H1 (cell line): ENCODE measurements around the gene PA2G4. TPM values are rescaled to one million over a fixed set of nuclear protein-coding genes. Genes with fewer than 3 reads are reported as not detected.

Source experiments
- CTCF ChIA-PET: fragments of 300-600 bp; sonication (Branson Sonifier 250); formaldehyde crosslinking; loops from one replicate; lab custom pipeline; 2021; ENCODE audit not compliant: partially characterized antibody; lab: Charles Lee
- POLR2A ChIA-PET: fragments of 300-600 bp; sonication (Branson Sonifier 250); formaldehyde crosslinking; loops from one replicate; lab custom pipeline; 2021; ENCODE audit warnings: inconsistent platforms; ENCODE audit not compliant: partially characterized antibody; lab: Charles Lee
- DNase-seq, 2 experiments: peaks; one replicate each; pipeline versions ENCODE4 v3.0.0 to v3.0.0-alpha.2; 2010 to 2022; ENCODE audit warnings: low spot score in 2 of 2, low read depth in 1 of 2, mixed read lengths in 1 of 2
- FAIRE-seq: peaks from 2 replicates; lab custom pipeline; 2011; peaks lifted over from hg19 to GRCh38; lab: Jason Lieb, UNC
- H2AFZ ChIP-seq: 2 replicates; pipeline ENCODE4 v1.8.1; 2012; ENCODE audit warnings: low read length, inconsistent platforms
- H2AK5ac ChIP-seq: 2 replicates; pipeline ENCODE4 v1.6.1; 2013; ENCODE audit warnings: low read depth, low read length
- H2BK120ac ChIP-seq: replicated peaks from 2 replicates; pipeline ENCODE3; 2013; ENCODE audit warnings: low read depth, low read length, inconsistent platforms
- H2BK12ac ChIP-seq: 2 replicates; pipeline ENCODE4 v1.6.1; 2013; ENCODE audit warnings: low read depth, low read length
- H2BK15ac ChIP-seq: 2 replicates; pipeline ENCODE4 v1.6.1; 2013; ENCODE audit warnings: low read length
- H2BK20ac ChIP-seq: 2 replicates; pipeline ENCODE4 v1.6.1; 2013; ENCODE audit warnings: low read length
- H2BK5ac ChIP-seq: 2 replicates; pipeline ENCODE4 v1.6.1; 2013; ENCODE audit warnings: low read depth, low read length
- H3K14ac ChIP-seq: 2 replicates; pipeline ENCODE4 v1.6.1; 2013; ENCODE audit warnings: inconsistent platforms; ENCODE audit not compliant: insufficient read length
- H3K18ac ChIP-seq: 2 replicates; pipeline ENCODE4 v1.6.1; 2013; ENCODE audit warnings: low read length; ENCODE audit errors: extremely low read depth
- H3K23ac ChIP-seq: 2 replicates; pipeline ENCODE4 v1.6.1; 2013; ENCODE audit warnings: inconsistent platforms; ENCODE audit not compliant: insufficient read length
- H3K23me2 ChIP-seq: 2 replicates; pipeline ENCODE4 v1.6.1; 2013; ENCODE audit warnings: low read depth, low read length
- H3K27ac ChIP-seq: 2 replicates; pipeline ENCODE4 v1.6.1; 2011; ENCODE audit warnings: low read depth, low read length, inconsistent platforms
- H3K27me3 ChIP-seq, 4 experiments: replicated peaks in 1 of 4; 1 replicate in 1 of 4; 2 replicates in 3 of 4; pipeline versions ENCODE4 v1.6.1 to v1.8.1; 2011 to 2013; ENCODE audit warnings: low read length in 3 of 4, mild to moderate bottlenecking in 3 of 4, inconsistent platforms in 2 of 4, mixed read lengths in 2 of 4, moderate library complexity in 1 of 4; ENCODE audit not compliant: control insufficient read depth in 3 of 4, insufficient read depth in 3 of 4; ENCODE audit errors: extremely low read depth in 1 of 4
- H3K36me3 ChIP-seq, 4 experiments: 2 replicates each; pipeline versions ENCODE4 v1.6.1 to v1.8.1; 2011 to 2013; ENCODE audit warnings: mild to moderate bottlenecking in 4 of 4, low read length in 3 of 4, moderate library complexity in 2 of 4, control low read depth in 1 of 4, inconsistent platforms in 1 of 4; ENCODE audit not compliant: insufficient read depth in 4 of 4, control insufficient read depth in 2 of 4
- H3K4ac ChIP-seq: replicated peaks from 2 replicates; pipeline ENCODE3; 2013; ENCODE audit warnings: low read length, low read depth, mixed read lengths, inconsistent platforms; ENCODE audit not compliant: insufficient read length
- H3K4me1 ChIP-seq, 4 experiments: replicated peaks in 1 of 4; 1 replicate in 1 of 4; 2 replicates in 3 of 4; pipeline versions ENCODE4 v1.6.1 to v1.8.1; 2011 to 2013; ENCODE audit warnings: low read length in 3 of 4, inconsistent platforms in 2 of 4, mixed read lengths in 1 of 4; ENCODE audit not compliant: insufficient read depth in 4 of 4, control insufficient read depth in 3 of 4
- H3K4me2 ChIP-seq, 2 experiments: 2 replicates each; pipeline versions ENCODE4 v1.6.1 to v1.8.1; 2011 to 2013; ENCODE audit warnings: low read depth in 2 of 2, low read length in 2 of 2, control low read depth in 1 of 2, inconsistent platforms in 1 of 2, mild to moderate bottlenecking in 1 of 2; ENCODE audit not compliant: insufficient read depth in 1 of 2
- H3K4me3 ChIP-seq, 4 experiments: fragments of 200-600, 300-600 bp in 1 of 4; sonication (generic), shearing (Covaris generic), sonication (Bioruptor Twin) in 1 of 4; 2 replicates each; pipeline versions ENCODE4 v1.5.1 to v1.8.1; 2011 to 2016; ENCODE audit warnings: low read length in 4 of 4, low read depth in 3 of 4, control low read depth in 2 of 4, inconsistent platforms in 2 of 4, mild to moderate bottlenecking in 2 of 4, mixed read lengths in 1 of 4, moderate library complexity in 1 of 4; ENCODE audit not compliant: insufficient read depth in 2 of 4; ENCODE audit errors: extremely low read depth in 1 of 4
- H3K56ac ChIP-seq: replicated peaks from 2 replicates; pipeline ENCODE3; 2013; ENCODE audit warnings: low read depth, mild to moderate bottlenecking, mixed read lengths, low read length, inconsistent platforms; ENCODE audit not compliant: insufficient read length
- H3K79me1 ChIP-seq: 2 replicates; pipeline ENCODE4 v1.6.1; 2013; ENCODE audit warnings: low read depth, low read length, control low read depth
- H3K79me2 ChIP-seq, 2 experiments: 2 replicates each; pipeline versions ENCODE4 v1.6.1 to v1.8.1; 2012 to 2013; ENCODE audit warnings: low read length in 2 of 2, mild to moderate bottlenecking in 2 of 2, inconsistent platforms in 1 of 2; ENCODE audit not compliant: insufficient read depth in 2 of 2, control insufficient read depth in 1 of 2
- H3K9ac ChIP-seq, 4 experiments: replicated peaks in 1 of 4; 1 replicate in 1 of 4; 2 replicates in 3 of 4; pipeline versions ENCODE4 v1.6.1 to v1.8.1; 2011 to 2013; ENCODE audit warnings: low read depth in 3 of 4, low read length in 3 of 4, control low read depth in 2 of 4, mild to moderate bottlenecking in 2 of 4, moderate library complexity in 2 of 4, inconsistent platforms in 1 of 4; ENCODE audit errors: extremely low read depth in 1 of 4
- H3K9me3 ChIP-seq, 2 experiments: 2 replicates each; pipeline versions ENCODE4 v1.6.1 to v1.8.1; 2012 to 2013; ENCODE audit warnings: mild to moderate bottlenecking in 2 of 2, moderate library complexity in 2 of 2, control low read depth in 1 of 2, inconsistent platforms in 1 of 2, low read depth in 1 of 2, low read length in 1 of 2, mixed read lengths in 1 of 2; ENCODE audit not compliant: insufficient read depth in 2 of 2
- H4K20me1 ChIP-seq, 2 experiments: replicated peaks in 1 of 2; 2 replicates each; pipeline versions ENCODE3 to v1.8.1; 2011 to 2013; ENCODE audit warnings: inconsistent platforms in 2 of 2, low read length in 2 of 2, mild to moderate bottlenecking in 1 of 2; ENCODE audit not compliant: insufficient read depth in 2 of 2, control insufficient read depth in 1 of 2
- H4K5ac ChIP-seq: 2 replicates; pipeline ENCODE4 v1.6.1; 2013; ENCODE audit warnings: low read length, low read depth, mixed read lengths, inconsistent platforms; ENCODE audit not compliant: insufficient read length
- H4K8ac ChIP-seq: 2 replicates; pipeline ENCODE4 v1.8.0; 2013; ENCODE audit warnings: mild to moderate bottlenecking, moderate library complexity, low read length, inconsistent platforms; ENCODE audit not compliant: insufficient read depth; ENCODE audit errors: extremely low read depth
- H4K91ac ChIP-seq: replicated peaks from 2 replicates; pipeline ENCODE3; 2013; ENCODE audit warnings: low read length, mixed read lengths, inconsistent platforms; ENCODE audit not compliant: insufficient read length
- BACH1 ChIP-seq: IDR thresholded peaks from 2 replicates; pipeline ENCODE4 v1.6.1; 2012; ENCODE audit warnings: low read length, improper control_type of control experiment
- CBX8 ChIP-seq: fragments of 300-800, 300-1000 bp; sonication (generic); IDR thresholded peaks from 2 replicates; pipeline ENCODE4 v1.7.1; 2016; ENCODE audit warnings: low read depth, low read length, borderline replicate concordance
- CHD2 ChIP-seq: IDR thresholded peaks from 2 replicates; pipeline ENCODE4 v1.6.1; 2012; ENCODE audit warnings: low read length, improper control_type of control experiment
- EGR1 ChIP-seq: IDR thresholded peaks from 2 replicates; pipeline ENCODE4 v1.6.1; 2011; ENCODE audit warnings: low read depth, low read length, borderline replicate concordance
- EZH2 ChIP-seq: fragments of 200-600 bp; sonication (generic); IDR thresholded peaks from 2 replicates; pipeline ENCODE4 v1.7.1; 2012; ENCODE audit warnings: low read depth, mild to moderate bottlenecking, moderate library complexity, low read length, inconsistent platforms; ENCODE audit not compliant: severe bottlenecking
- GTF2F1 ChIP-seq: IDR thresholded peaks from 2 replicates; pipeline ENCODE4 v1.6.1; 2012; ENCODE audit warnings: low read depth, low read length, improper control_type of control experiment, borderline replicate concordance
- NRF1 ChIP-seq: IDR thresholded peaks from 2 replicates; pipeline ENCODE4 v1.6.1; 2011; ENCODE audit warnings: mild to moderate bottlenecking, low read depth, low read length, improper control_type of control experiment
- SIRT6 ChIP-seq: IDR thresholded peaks from one replicate; pipeline ENCODE4 v1.7.1; 2012; ENCODE audit warnings: low read length, inconsistent platforms
- SIX5 ChIP-seq: IDR thresholded peaks from 2 replicates; pipeline ENCODE4 v1.6.1; 2011; ENCODE audit warnings: mild to moderate bottlenecking, low read depth, low read length
- SP1 ChIP-seq: IDR thresholded peaks from 2 replicates; pipeline ENCODE4 v1.6.1; 2011; ENCODE audit warnings: low read depth, low read length
- TBP ChIP-seq: IDR thresholded peaks from 2 replicates; pipeline ENCODE4 v1.6.1; 2011; ENCODE audit warnings: low read depth, low read length, improper control_type of control experiment
- TEAD4 ChIP-seq: IDR thresholded peaks from 2 replicates; pipeline ENCODE4 v1.6.1; 2012; ENCODE audit warnings: low read depth, low read length, inconsistent platforms, mixed read lengths
- WGBS, 2 experiments: shearing (Covaris generic) in 1 of 2; methylation state at CpG; one replicate each; pipeline versions ENCODE4 v1.1.6 to v1.1.7; 2013 to 2015; ENCODE audit warnings: low lambda C conversion rate in 2 of 2, mixed read lengths in 2 of 2, inconsistent platforms in 1 of 2, low coverage in 1 of 2, missing lambda C conversion rate in 1 of 2; ENCODE audit not compliant: insufficient replicate concordance in 2 of 2, insufficient coverage in 1 of 2, insufficient read length in 1 of 2; ENCODE audit errors: extremely low coverage in 1 of 2, missing lambda C conversion rate in 1 of 2; 5-methylcytosine and 5-hydroxymethylcytosine counted together
- polyA plus RNA-seq, 7 experiments: library from polyadenylated mRNA; depleted of rRNA in 3 of 7; stranded (reverse) in 5 of 7; unstranded in 2 of 7; fragments of >200 nt in 5 of 7; fragments of 200-250 nt in 2 of 7; gene quantifications; 1 replicate in 5 of 7; 2 replicates in 1 of 7; 4 replicates in 1 of 7; pipeline versions ENCODE4 v1.2.1 to v1.2.3, GENCODE V29; 2011 to 2013; ENCODE audit warnings: missing spikeins in 2 of 7, mixed read lengths in 2 of 7
- total RNA-seq: library from RNA; stranded (reverse); fragmentation: NEBNext Ultra II Directional; extraction: Animal tissue kit (Norgen Biotek cat#: 25700); gene quantifications from 2 replicates; pipeline ENCODE4 v1.2.1, GENCODE V29; 2021

The PA2G4 gene
- total and polyA plus RNA-seq, 2 of the 8 experiments (the other 6 are each of a cell fraction or from before 2014, with no cell fraction given), result 159 to 242 TPM

DNA sequence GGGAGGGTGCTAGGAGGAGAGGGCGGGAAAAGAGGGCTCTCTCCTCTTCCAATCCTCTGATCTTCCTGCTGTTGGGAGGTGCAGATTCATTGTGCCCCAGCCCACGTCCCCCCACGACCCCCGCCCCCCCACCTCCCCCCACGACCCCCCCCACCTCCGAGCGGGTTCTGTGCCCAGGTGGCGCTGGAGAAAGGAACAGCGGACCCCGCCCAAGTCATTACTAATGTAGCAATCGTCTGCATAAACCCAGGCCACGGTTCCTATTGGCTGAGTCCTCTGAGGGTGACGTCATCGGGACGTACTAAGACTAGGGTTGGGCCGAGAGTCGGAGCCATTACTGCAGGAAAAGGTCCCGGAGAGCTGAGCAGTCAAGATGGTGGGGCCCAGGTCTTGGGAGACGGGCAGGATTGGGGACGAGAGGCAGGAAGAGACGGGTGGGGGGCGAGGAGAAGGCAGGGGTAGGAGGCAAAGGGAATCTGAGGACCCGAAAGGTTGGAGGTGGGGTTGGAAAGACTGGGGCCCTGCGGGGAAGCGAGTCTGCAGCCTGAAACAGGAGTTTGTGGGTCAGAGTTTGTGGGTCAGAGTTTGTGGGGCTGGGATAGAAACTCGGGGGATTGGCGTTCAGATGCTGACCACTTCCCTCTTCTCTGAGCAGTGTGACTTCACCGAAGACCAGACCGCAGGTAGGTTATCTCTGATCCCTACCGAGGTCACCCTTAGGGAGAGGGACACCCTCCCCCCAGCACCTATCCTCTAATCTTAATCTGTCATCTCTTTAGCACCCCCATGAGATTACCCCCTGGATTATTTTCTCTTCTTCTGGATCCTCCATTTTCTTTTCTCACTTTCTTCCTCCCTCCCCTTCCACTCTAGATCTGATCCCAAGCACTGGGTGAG is 53.9 kb downstream of the PA2G4 start, which contains the start of gene MYL6:
Gene MYL6, plus strand, starts transcription at position 331 of the 897 bp plus-strand sequence. Its CDS starts 43 bp downstream, at position 374.
- Histone ChIP-seq H3K23me2 (peaks cover 19% of the 10 kb centered on the region), H3K4me2 (peak within 1 kb of the TSS; percentile 77 to 92), H3K4me3 (peak within 1 kb of the TSS; percentile 63 to 97 (median 93)), H3K27ac (peak within 1 kb of the TSS; percentile 99), H3K18ac (peak within 1 kb of the TSS; percentile 79), H3K9me3 (no peaks in the 10 kb centered on the region), H3K4me1 (peaks cover 8 to 37% (median 22%) of the 10 kb centered on the region in 4 experiments), H3K14ac (peak within 1 kb of the TSS; percentile 19), H2BK15ac (peak within 1 kb of the TSS; percentile 55), H3K4ac (peak within 1 kb of the TSS; percentile 5), H2BK120ac (no peak within 1 kb of the TSS), H2BK12ac (peak within 1 kb of the TSS; percentile 89), H3K9ac (peak within 1 kb of the TSS; percentile 92 to 99 (median 96)), H4K91ac (peak within 1 kb of the TSS; percentile 97), H3K79me2 (peaks cover 3 to 25% of the 10 kb centered on the region in 2 experiments), H3K23ac (no peak within 1 kb of the TSS), H2BK5ac (peak within 1 kb of the TSS; percentile 93), H4K5ac (peak within 1 kb of the TSS; percentile 95), H2AFZ (no peak within 1 kb of the TSS), H4K20me1 (peaks cover 11 to 19% of the 10 kb centered on the region in 2 experiments), H3K79me1 (peaks cover 5% of the 10 kb centered on the region; the same call in 1 of the 2 replicates), H2AK5ac (peak within 1 kb of the TSS; percentile 79), H3K27me3 (no peaks in the 10 kb centered on the region), H2BK20ac (no peak within 1 kb of the TSS), H3K36me3 (peaks cover 27 to 54% (median 36%) of the 10 kb centered on the region in 4 experiments), H4K8ac (peak within 1 kb of the TSS; percentile 87; the same call in 1 of the 2 replicates), H3K56ac (peak within 1 kb of the TSS; percentile 5)
- peak; percentile 88 to 91 for DNase-seq
- WGBS, 2 experiments, result 2% methylated on average over 27 of the region's 30 CpGs; no CpG with 5 or more reads in 1 of the 2 experiments
- CTCF ChIA-PET, result interaction anchor here (0.8 to 2.2 kb wide), 9 partner anchors 10 to 63 kb away, joined by 3 to 9 read pairs (median 5); partner anchors contain the start of genes RNF41 and SMARCC2
- FAIRE-seq, result peak; percentile 45
- POLR2A ChIA-PET, result interaction anchor here (0.7 to 15.6 kb wide), 32 partner anchors 21 to 531 kb away, joined by 3 to 656 read pairs (median 4); partner anchors contain the start of genes ANKRD52, COQ10A, IL23A and PA2G4
- TF ChIP-seq TEAD4 (no peak), SIX5 (no peak), BACH1 (no peak), GTF2F1 (peak; percentile 94), CHD2 (no peak), SIRT6 (no peak), NRF1 (no peak; the same call in 1 of the 2 replicates), CBX8 (no peak), TBP (peak; percentile 98), SP1 (no peak), EGR1 (no peak), EZH2 (no peak)
